ENCODE measurements around the gene LCLAT1.
"Not testable (repeated sequence)": the region's sequence is repeated elsewhere in the genome, so short reads cannot be mapped to it uniquely, and the experiment has no call there.

LCLAT1 gene

DNA sequence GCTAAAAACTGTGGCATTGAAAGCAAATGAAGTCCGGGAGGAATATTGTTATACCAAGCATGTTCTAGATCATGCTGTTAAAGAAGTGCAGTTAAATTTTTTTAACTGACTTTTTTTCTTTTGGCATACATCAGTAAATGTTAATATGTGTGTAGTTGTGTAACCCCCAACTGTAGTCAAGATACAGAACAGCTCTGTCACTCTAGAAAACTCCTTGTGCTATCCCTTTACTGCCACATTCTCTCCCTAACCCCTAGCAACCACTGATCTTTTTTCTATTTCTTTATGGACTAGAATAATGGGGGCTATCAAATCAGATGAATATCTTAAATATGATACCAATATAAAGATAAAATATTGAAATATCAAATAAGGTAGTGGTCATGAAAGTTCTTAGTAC lies 46.4 kb downstream of the LCLAT1 start:
- TF ChIP-seq EZH2 (IDR thresholded peaks at IDR 0.05; ENCODE audit: borderline replicate concordance, low read length) (no peak), CTCF (IDR thresholded peaks at IDR 0.05; ENCODE audit: low read length) (no peak)
- no peaks in the 10 kb centered on the region for H3K9me2 ChIP-seq (ENCODE audit: low read depth, low read length)
- H3K79me2 ChIP-seq (ENCODE audit: insufficient read depth, low read length), result no peaks in the 10 kb centered on the region

GRCh38 chr2:30495896-30496295 lies 48.9 kb downstream of the LCLAT1 start:
- H3K4me3 ChIP-seq (ENCODE audit: low read depth, low read length, poor library complexity, severe bottlenecking); H3K27me3 ChIP-seq (ENCODE audit: insufficient read depth, low read length); H3K4me1 ChIP-seq (ENCODE audit: insufficient read depth, low read length, severe bottlenecking); H3K36me3 ChIP-seq (ENCODE audit: insufficient read depth, low read length); H3K9me2 ChIP-seq (ENCODE audit: low read depth, low read length); H3K9ac ChIP-seq (ENCODE audit: low read length); H2AFZ ChIP-seq (ENCODE audit: low read length); H3K79me2 ChIP-seq (ENCODE audit: insufficient read depth, low read length); H4K20me1 ChIP-seq (ENCODE audit: insufficient read depth, low read length); H3F3A ChIP-seq (ENCODE audit: insufficient read depth, low read length); H3K4me2 ChIP-seq (ENCODE audit: low read length); H3K27ac ChIP-seq (ENCODE audit: low read depth, low read length, poor library complexity, severe bottlenecking): not testable (repeated sequence)
- H3K9me3 ChIP-seq (ENCODE audit: low read length), result peaks cover 22% of the 10 kb centered on the region

More for the DNA sequence above, 46.4 kb downstream of the LCLAT1 start:
- Histone ChIP-seq H3K27ac (ENCODE audit: low read depth, low read length, poor library complexity, severe bottlenecking) (no peak overlapping the region), H3K9ac (ENCODE audit: low read length) (no peak overlapping the region), H4K20me1 (ENCODE audit: insufficient read depth, low read length) (no peaks in the 10 kb centered on the region), H3K9me3 (ENCODE audit: low read length) (peaks cover 12% of the 10 kb centered on the region), H3K36me3 (ENCODE audit: insufficient read depth, low read length) (no peaks in the 10 kb centered on the region), H2AFZ (ENCODE audit: low read length) (no peak overlapping the region), H3K4me3 (ENCODE audit: low read depth, low read length, poor library complexity, severe bottlenecking) (no peak overlapping the region), H3K27me3 (ENCODE audit: insufficient read depth, low read length) (no peaks in the 10 kb centered on the region), H3F3A (ENCODE audit: insufficient read depth, low read length) (no peaks in the 10 kb centered on the region), H3K4me1 (ENCODE audit: insufficient read depth, low read length, severe bottlenecking) (no peaks in the 10 kb centered on the region), H3K4me2 (ENCODE audit: low read length) (no peak overlapping the region)

- no peak overlapping the region for H3K9ac ChIP-seq (ENCODE audit: low read length)
- no peak overlapping the region for H3K4me2 ChIP-seq (ENCODE audit: low read length)
- TF ChIP-seq EZH2 (IDR thresholded peaks at IDR 0.05; ENCODE audit: borderline replicate concordance, low read length), result no peak
- no peak for TF ChIP-seq CTCF (IDR thresholded peaks at IDR 0.05; ENCODE audit: low read length)
- H4K20me1 ChIP-seq (ENCODE audit: insufficient read depth, low read length), result no peaks in the 10 kb centered on the region
- H3K9me3 ChIP-seq (ENCODE audit: low read length), result peaks cover 24% of the 10 kb centered on the region
- H3K79me2 ChIP-seq (ENCODE audit: insufficient read depth, low read length), result no peaks in the 10 kb centered on the region
- H2AFZ ChIP-seq (ENCODE audit: low read length), result no peak overlapping the region
- H3K4me3 ChIP-seq (ENCODE audit: low read depth, low read length, poor library complexity, severe bottlenecking), result no peak overlapping the region
- H3K9me2 ChIP-seq (ENCODE audit: low read depth, low read length), result no peaks in the 10 kb centered on the region
- H3K27me3 ChIP-seq (ENCODE audit: insufficient read depth, low read length), result no peaks in the 10 kb centered on the region
- H3F3A ChIP-seq (ENCODE audit: insufficient read depth, low read length), result no peaks in the 10 kb centered on the region
- peaks cover 11% of the 10 kb centered on the region for H3K4me1 ChIP-seq (ENCODE audit: insufficient read depth, low read length, severe bottlenecking)
- H3K36me3 ChIP-seq (ENCODE audit: insufficient read depth, low read length), result no peaks in the 10 kb centered on the region; the same call in 1 of the 2 replicates
- no peak overlapping the region for H3K27ac ChIP-seq (ENCODE audit: low read depth, low read length, poor library complexity, severe bottlenecking)
These were observed 52.6 kb downstream of the LCLAT1 start for GRCh38 chr2:30499681-30500080.

DNA sequence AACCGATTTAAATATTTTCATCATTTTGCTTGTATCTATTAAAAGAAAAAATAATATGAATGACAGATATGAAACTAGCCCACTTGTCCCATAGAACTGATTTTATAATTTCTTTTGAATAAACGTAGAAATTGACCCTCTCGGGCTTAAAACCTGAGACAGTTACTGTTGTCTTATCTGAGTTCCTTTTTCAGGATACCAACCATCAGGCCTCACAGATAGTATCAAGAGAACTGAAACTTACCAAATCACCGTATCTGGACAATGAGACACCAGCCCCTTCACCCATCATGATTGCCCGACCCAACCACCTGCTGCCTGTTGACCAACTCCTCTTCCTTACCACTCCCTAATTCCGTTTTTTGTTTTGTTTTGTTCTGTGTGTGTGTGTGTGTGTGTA lies 53.7 kb downstream of the LCLAT1 start:
- Histone ChIP-seq H3K79me2 (ENCODE audit: insufficient read depth, low read length) (no peaks in the 10 kb centered on the region), H3K9me3 (ENCODE audit: low read length) (peaks cover 24% of the 10 kb centered on the region)

More for the DNA sequence above, 53.7 kb downstream of the LCLAT1 start:
- H3K27ac ChIP-seq (ENCODE audit: low read depth, low read length, poor library complexity, severe bottlenecking), result no peak overlapping the region
- no peak overlapping the region for H3K4me3 ChIP-seq (ENCODE audit: low read depth, low read length, poor library complexity, severe bottlenecking)
- no peaks in the 10 kb centered on the region; the same call in 1 of the 2 replicates for H3K36me3 ChIP-seq (ENCODE audit: insufficient read depth, low read length)
- H3F3A ChIP-seq (ENCODE audit: insufficient read depth, low read length), result no peaks in the 10 kb centered on the region
- no peaks in the 10 kb centered on the region for H3K9me2 ChIP-seq (ENCODE audit: low read depth, low read length)
- H2AFZ ChIP-seq (ENCODE audit: low read length), result no peak overlapping the region
- H3K4me1 ChIP-seq (ENCODE audit: insufficient read depth, low read length, severe bottlenecking), result peaks cover 11% of the 10 kb centered on the region
- no peak overlapping the region for H3K9ac ChIP-seq (ENCODE audit: low read length)
- H3K4me2 ChIP-seq (ENCODE audit: low read length), result no peak overlapping the region
- H3K27me3 ChIP-seq (ENCODE audit: insufficient read depth, low read length), result no peaks in the 10 kb centered on the region
- TF ChIP-seq CTCF (IDR thresholded peaks at IDR 0.05; ENCODE audit: low read length), result no peak
- no peak for TF ChIP-seq EZH2 (IDR thresholded peaks at IDR 0.05; ENCODE audit: borderline replicate concordance, low read length)
- no peaks in the 10 kb centered on the region for H4K20me1 ChIP-seq (ENCODE audit: insufficient read depth, low read length)

Measured in OCI-LY1 (cell line).